SK-N-SH treated with all-trans-retinoic acid at 6 μM for 48 hours (cell line): ENCODE results near the gene GFI1B.

Source experiments
- ESRRG ChIP-seq: fragments of 250-450 bp; sonication (Bioruptor Pico); IDR thresholded peaks from 2 replicates; pipeline ENCODE4 v1.6.1; 2021; ENCODE audit warnings: mild to moderate bottlenecking
- PATZ1 ChIP-seq: fragments of 250-450 bp; sonication (Bioruptor Pico); IDR thresholded peaks from 2 replicates; pipeline ENCODE4 v1.8.0; 2020; ENCODE audit warnings: mild to moderate bottlenecking, moderate library complexity, borderline replicate concordance
- TCF4 ChIP-seq: fragments of 250-450 bp; sonication (Bioruptor Pico); IDR thresholded peaks from 2 replicates; pipeline ENCODE4 v1.8.0; 2021; ENCODE audit warnings: mild to moderate bottlenecking, moderate library complexity, borderline replicate concordance
- TOX ChIP-seq: fragments of 250-450 bp; sonication (Bioruptor Pico); IDR thresholded peaks from 2 replicates; pipeline ENCODE4 v1.8.0; 2021; ENCODE audit warnings: mild to moderate bottlenecking, moderate library complexity, borderline replicate concordance
- ZFP3 ChIP-seq: fragments of 250-450 bp; sonication (Bioruptor Pico); IDR thresholded peaks from 2 replicates; pipeline ENCODE4 v1.5.0; 2020; ENCODE audit warnings: mild to moderate bottlenecking, moderate library complexity

- TF ChIP-seq TCF4 (CRISPR knock-in tag) (no peak), ESRRG (no peak), TOX (CRISPR knock-in tag) (no peak), PATZ1 (CRISPR knock-in tag) (no peak), ZFP3 (no peak)
These were observed 20.5 kb downstream of the GFI1B start for GRCh38 chr9:132998831-132999635.
